Liver (tissue), 2 donors: ENCODE measurements around the gene KIRREL3.

Experiments
- FOXA1 ChIP-seq: IDR thresholded peaks from 2 replicates; pipeline ENCODE4 v1.6.1; 2016; ENCODE audit warnings: antibody characterized with exemption
- JUND ChIP-seq, 2 donors: IDR thresholded peaks; 2 replicates each; pipeline ENCODE4 v1.6.1; 2016; ENCODE audit warnings: antibody characterized with exemption in 2 of 2
- SP1 ChIP-seq: IDR thresholded peaks from 2 replicates; pipeline ENCODE4 v1.6.1; 2018; ENCODE audit warnings: antibody characterized with exemption, mild to moderate bottlenecking
- TF ChIP-seq, protein P1 (sequence below): IDR thresholded peaks from 2 replicates; pipeline ENCODE4 v1.6.1; 2016; ENCODE audit warnings: antibody characterized with exemption
- donor health status: healthy.

DNA sequence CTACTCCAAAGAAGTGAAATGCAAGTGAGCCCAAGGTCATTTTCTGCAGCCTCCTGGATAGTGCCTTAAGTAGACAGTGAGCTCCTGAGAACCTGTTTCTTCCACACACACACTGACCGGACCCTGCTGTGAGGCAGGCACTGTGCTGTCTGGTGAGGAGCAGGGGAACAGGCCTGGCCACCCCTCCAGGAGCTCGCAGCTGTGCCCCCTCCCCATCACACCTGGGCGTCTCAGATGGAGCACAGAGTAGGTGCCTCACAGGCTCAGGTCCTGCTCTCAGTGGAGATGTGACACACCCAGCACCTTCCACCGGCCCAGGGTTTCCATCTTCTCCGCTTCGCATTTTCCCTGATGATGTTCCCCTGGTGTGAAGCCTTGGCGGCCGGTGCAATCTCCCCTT is 470.2 kb downstream of the KIRREL3 start:
- TF ChIP-seq JUND (IDR thresholded peaks at IDR 0.05) (no peak), FOXA1 (no peak), SP1 (no peak)
- TF ChIP-seq, protein P1, sequence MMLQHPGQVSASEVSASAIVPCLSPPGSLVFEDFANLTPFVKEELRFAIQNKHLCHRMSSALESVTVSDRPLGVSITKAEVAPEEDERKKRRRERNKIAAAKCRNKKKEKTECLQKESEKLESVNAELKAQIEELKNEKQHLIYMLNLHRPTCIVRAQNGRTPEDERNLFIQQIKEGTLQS = no peak
